Cardiac fibroblast (primary cell): ENCODE results near the gene RABGAP1.

Experiments used
- DNase-seq, 2 donors: peaks; one replicate each; pipeline versions ENCODE4 v3.0.0 to v3.0.0-alpha.2; 2010; ENCODE audit warnings: low read depth in 2 of 2
- H3K4me3 ChIP-seq, 2 donors: replicated peaks in 1 of 2; 1 replicate in 1 of 2; 2 replicates in 1 of 2; pipeline ENCODE4 v1.5.1; 2011; ENCODE audit warnings: low read depth in 2 of 2, low read length in 2 of 2, mild to moderate bottlenecking in 2 of 2, moderate library complexity in 1 of 2
- TF ChIP-seq, protein P1 (sequence below): IDR thresholded peaks from one replicate; pipeline ENCODE4 v1.5.1; 2011; ENCODE audit warnings: low read depth, mild to moderate bottlenecking, low read length, inconsistent platforms

The RABGAP1 gene

DNA sequence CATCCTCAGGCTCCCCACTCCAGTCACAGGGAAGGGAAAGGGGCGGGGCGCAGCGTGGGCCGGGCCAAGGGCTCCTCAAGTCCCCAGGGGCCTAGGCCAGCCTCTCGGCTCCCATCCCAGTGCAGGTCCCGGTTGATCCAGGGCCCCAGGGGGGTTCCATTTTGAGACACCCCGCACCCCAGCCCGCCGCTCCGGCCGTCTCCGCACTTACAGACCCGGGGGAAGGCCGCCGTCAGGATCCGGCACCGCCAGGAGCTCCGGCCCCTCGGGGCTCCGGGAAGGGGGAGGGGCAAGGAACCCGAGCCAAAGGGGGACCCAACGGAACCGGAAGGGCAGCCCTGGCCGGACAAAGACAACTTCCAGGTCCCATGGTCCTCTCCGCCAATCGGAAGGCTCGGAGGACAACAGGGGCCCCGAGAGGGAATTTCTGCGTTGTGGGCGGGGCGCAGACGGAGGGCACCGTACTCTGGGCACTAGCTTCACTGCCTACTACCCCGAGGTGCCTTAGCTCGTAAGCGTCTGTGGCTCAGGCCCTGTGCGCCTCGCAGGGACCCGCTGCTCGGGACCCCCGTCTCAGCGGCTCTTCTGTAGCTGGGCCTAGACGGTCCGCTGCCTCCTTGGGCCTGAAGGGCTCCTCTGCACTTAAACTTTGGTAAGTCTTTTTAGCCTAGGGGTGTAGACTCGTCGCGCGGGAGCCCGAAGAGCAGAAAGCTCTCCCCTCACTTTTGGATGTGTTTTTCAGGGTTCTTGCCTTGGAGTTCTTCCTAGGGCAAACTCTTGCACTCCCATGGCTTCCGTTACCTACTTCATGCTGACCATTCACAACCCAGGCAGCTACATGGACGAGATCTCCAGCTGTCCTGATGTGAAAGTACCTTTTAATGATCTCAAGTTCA is 9.3 kb upstream of the RABGAP1 start, which contains the start of gene ZBTB26:
ZBTB26 (minus strand) TSS at position 287 of the 896 bp plus-strand sequence. CDS start 11,578 bp downstream, outside the sequence.
- peak; percentile 93 to 95 for DNase-seq
- H3K4me3 ChIP-seq, result peak within 1 kb of the TSS; percentile 84 to 97
- TF ChIP-seq, protein P1, sequence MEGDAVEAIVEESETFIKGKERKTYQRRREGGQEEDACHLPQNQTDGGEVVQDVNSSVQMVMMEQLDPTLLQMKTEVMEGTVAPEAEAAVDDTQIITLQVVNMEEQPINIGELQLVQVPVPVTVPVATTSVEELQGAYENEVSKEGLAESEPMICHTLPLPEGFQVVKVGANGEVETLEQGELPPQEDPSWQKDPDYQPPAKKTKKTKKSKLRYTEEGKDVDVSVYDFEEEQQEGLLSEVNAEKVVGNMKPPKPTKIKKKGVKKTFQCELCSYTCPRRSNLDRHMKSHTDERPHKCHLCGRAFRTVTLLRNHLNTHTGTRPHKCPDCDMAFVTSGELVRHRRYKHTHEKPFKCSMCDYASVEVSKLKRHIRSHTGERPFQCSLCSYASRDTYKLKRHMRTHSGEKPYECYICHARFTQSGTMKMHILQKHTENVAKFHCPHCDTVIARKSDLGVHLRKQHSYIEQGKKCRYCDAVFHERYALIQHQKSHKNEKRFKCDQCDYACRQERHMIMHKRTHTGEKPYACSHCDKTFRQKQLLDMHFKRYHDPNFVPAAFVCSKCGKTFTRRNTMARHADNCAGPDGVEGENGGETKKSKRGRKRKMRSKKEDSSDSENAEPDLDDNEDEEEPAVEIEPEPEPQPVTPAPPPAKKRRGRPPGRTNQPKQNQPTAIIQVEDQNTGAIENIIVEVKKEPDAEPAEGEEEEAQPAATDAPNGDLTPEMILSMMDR, result no peak

DNA sequence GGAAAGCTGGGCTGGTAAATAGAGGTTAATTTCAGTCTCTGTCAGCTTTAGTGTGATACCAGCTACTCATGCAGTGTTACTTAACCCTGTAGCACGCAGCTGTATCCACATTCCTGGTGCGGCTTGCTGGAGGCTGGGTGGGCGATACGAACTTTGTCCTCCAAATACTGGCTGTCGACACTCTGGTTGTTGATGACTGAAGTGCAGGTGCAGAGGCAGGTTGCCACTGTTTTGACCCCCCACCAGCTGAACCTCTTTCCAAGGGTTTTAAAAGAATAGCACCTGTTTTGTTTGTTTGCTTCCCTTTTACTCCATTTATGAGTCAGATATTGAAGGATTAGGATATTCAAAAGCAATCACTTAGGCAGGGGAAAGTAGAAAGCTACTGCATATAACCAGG is 4.4 kb upstream of the RABGAP1 start:
- TF ChIP-seq, protein P1, result no peak
- DNase-seq, result no peak
- no peak overlapping the region for H3K4me3 ChIP-seq

DNA sequence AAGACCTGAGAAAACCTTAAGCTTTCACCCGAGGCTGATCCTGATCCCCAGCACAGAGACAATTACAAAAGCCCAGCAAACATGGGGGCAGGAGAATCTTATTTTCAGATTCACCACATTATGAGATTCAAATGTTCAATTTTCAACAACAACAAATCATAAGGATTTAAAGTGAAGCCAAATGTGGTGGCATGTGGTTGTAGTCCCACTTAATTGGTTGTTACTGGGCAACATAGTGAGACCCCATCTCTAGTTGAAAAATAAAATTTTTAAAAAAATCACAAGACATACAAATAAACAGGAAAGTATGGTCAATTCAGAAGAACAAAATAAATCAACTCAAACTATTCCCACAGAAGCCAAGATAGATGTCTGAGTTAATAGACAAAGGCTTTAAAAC is 3.9 kb upstream of the RABGAP1 start:
- DNase-seq, result no peak
- no peak overlapping the region for H3K4me3 ChIP-seq
- TF ChIP-seq, protein P1, result no peak

DNA sequence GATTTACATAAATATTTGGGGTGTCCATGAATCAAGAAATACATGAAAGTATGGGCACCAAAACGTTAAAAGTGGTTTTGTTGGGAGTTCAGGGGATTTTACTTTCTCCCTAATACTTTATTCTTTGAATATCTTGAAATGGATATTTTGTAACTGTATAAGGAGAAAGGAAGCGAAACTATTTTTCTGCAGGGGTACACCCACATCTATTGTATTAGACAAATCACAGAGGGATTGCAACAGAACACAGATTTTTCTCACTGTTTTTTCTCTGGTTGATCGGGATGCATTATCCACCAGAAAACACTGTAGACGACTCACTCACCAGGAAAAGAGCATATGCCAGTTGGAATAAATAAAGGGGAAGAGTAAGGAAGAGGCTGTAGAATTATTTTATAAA is 1.2 kb upstream of the RABGAP1 start:
- no peak overlapping the region for H3K4me3 ChIP-seq
- TF ChIP-seq, protein P1, result no peak
- no peak for DNase-seq

DNA sequence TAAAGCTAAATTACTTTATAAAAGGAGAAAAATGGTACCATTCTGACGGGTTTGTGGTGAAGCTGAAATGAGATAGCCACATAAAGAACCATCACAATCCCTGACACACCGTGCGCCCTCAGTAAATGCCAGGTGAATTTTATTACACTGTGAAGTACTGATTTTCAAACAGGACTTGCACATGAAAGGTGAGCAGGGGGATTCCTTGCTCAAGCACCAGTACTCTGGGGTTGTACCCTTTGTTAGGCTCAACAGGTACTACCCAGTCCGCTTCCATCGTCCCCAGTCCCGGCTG is 419 bp upstream of the RABGAP1 start:
- H3K4me3 ChIP-seq, result peak overlapping the region; percentile 0 to 24
- TF ChIP-seq, protein P1, result no peak
- DNase-seq, result no peak

DNA sequence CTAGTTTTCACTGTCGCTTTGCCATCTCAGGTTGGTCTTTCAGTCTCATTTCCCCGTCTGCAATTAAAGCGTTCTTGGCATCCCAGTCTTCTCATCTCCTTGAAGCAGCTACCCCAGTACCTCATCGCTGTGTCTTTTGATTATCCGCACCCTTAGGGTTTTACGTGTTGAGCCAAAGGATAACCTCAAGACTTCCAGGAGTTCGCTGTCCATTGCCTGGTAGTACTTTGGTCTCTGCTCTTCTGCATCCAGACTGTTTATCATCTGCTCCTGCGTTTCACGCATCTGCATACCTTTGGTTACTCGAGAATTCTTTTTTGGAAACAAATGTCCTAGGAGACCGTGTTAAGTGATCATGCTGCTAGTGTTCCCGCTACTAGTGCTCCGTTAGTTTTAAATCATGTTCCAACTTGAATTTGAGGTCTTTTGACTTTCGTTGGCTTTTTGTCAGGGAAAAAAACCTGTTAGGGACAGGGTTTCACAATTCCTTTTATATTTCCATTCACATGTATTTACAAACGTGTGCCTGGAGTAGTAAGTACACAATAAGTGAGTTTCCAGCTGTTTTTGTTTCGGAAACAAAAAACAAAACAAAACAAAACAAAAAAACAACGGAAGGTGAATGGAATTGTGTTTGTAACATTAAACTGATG is 888 bp downstream of the RABGAP1 start:
- peak; percentile 51 to 64 for DNase-seq
- TF ChIP-seq, protein P1, result no peak
- peak overlapping the region; percentile 87 to 92 for H3K4me3 ChIP-seq
